Measurements from ENCODE around the gene BMP4. TPM values are rescaled to one million over a fixed set of nuclear protein-coding genes. Genes with fewer than 3 reads are reported as not detected.

Gene BMP4
- total RNA-seq, 6 experiments from 2014 or later: 4.0 to 14.5 (median 4.4) TPM

- TF ChIP-seq, protein P1, sequence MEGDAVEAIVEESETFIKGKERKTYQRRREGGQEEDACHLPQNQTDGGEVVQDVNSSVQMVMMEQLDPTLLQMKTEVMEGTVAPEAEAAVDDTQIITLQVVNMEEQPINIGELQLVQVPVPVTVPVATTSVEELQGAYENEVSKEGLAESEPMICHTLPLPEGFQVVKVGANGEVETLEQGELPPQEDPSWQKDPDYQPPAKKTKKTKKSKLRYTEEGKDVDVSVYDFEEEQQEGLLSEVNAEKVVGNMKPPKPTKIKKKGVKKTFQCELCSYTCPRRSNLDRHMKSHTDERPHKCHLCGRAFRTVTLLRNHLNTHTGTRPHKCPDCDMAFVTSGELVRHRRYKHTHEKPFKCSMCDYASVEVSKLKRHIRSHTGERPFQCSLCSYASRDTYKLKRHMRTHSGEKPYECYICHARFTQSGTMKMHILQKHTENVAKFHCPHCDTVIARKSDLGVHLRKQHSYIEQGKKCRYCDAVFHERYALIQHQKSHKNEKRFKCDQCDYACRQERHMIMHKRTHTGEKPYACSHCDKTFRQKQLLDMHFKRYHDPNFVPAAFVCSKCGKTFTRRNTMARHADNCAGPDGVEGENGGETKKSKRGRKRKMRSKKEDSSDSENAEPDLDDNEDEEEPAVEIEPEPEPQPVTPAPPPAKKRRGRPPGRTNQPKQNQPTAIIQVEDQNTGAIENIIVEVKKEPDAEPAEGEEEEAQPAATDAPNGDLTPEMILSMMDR (IDR thresholded peaks at IDR 0.05): peak; percentile 59
- DNase-seq: no peak
- Mint-ChIP-seq H3K27me3 (ENCODE audit: insufficient read depth) (peaks cover 16% of the 10 kb centered on the region), H3K36me3 (ENCODE audit: low read depth) (no peaks in the 10 kb centered on the region), H3K27ac (no peak overlapping the region; the same call in 1 of the 2 replicates), H3K4me3 (peak overlapping the region; percentile 46; the same call in 1 of the 2 replicates), H3K9me3 (no peaks in the 10 kb centered on the region), H3K4me1 (ENCODE audit: low read depth) (peaks cover 13% of the 10 kb centered on the region; the same call in 1 of the 2 replicates)
Measured at GRCh38 chr14:53963320-53964227, 6.9 kb upstream of the BMP4 start.

DNA sequence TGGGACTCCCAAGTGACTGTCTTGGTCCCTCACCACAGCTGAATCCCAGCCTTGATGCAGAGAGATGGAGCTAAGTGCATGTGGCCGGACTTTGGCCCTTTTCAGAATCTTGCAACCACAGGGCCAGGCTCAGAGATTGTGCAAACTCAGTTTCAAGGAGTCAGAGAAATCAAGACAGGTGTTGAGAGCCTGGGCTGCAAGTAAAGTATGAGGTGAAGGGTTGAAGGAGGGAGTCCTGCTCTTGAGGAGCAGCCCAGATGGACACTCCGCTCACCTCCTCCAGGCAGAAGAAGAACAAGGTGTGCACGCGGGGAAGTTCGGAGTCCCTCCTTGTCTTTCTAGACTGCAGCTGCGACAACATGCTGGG is 6.3 kb upstream of the BMP4 start:
- Mint-ChIP-seq H3K27me3 (ENCODE audit: insufficient read depth) (peaks cover 16% of the 10 kb centered on the region), H3K4me1 (ENCODE audit: low read depth) (peaks cover 13% of the 10 kb centered on the region; the same call in 1 of the 2 replicates), H3K4me3 (no peak overlapping the region; the same call in 1 of the 2 replicates), H3K9me3 (no peaks in the 10 kb centered on the region), H3K36me3 (ENCODE audit: low read depth) (no peaks in the 10 kb centered on the region), H3K27ac (no peak overlapping the region)
- TF ChIP-seq, protein P1 (IDR thresholded peaks at IDR 0.05): no peak
- DNase-seq: no peak

DNA sequence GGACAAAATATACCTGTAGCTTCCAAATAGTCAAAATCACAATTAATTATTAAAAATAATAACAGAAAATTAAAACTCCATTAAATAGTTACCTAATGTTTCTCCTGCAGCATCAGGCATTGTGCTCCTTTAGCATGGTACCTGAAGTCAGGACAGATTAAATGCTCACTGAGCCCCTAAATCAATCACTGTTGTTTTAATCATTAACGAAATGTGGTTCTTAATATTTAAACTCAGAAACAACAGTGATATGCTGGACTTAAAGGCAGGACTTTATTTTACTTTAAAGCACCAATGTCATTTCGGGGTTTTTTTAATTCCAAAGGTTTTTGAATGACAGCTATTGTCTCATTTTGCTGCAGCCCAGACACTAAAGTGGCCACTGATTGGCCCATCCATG is 2.0 kb upstream of the BMP4 start:
- no peak for DNase-seq
- Mint-ChIP-seq H3K36me3 (ENCODE audit: low read depth) (no peaks in the 10 kb centered on the region), H3K27ac (no peak overlapping the region), H3K27me3 (ENCODE audit: insufficient read depth) (peaks cover 36% of the 10 kb centered on the region), H3K9me3 (no peaks in the 10 kb centered on the region), H3K4me3 (no peak overlapping the region), H3K4me1 (ENCODE audit: low read depth) (peaks cover 36% of the 10 kb centered on the region)
- TF ChIP-seq, protein P1 (IDR thresholded peaks at IDR 0.05): no peak

- Mint-ChIP-seq H3K27me3 (ENCODE audit: insufficient read depth) (peaks cover 33% of the 10 kb centered on the region), H3K36me3 (ENCODE audit: low read depth) (no peaks in the 10 kb centered on the region), H3K4me3 (no peak overlapping the region), H3K27ac (no peak overlapping the region), H3K4me1 (ENCODE audit: low read depth) (peaks cover 28% of the 10 kb centered on the region), H3K9me3 (no peaks in the 10 kb centered on the region)
- no peak for DNase-seq
- TF ChIP-seq, protein P1 (IDR thresholded peaks at IDR 0.05): no peak
Measured at GRCh38 chr14:53957739-53958138, 1.1 kb upstream of the BMP4 start.

- Mint-ChIP-seq H3K27ac (no peak overlapping the region), H3K4me3 (peak overlapping the region; percentile 91), H3K9me3 (no peaks in the 10 kb centered on the region), H3K27me3 (ENCODE audit: insufficient read depth) (peaks cover 41% of the 10 kb centered on the region), H3K36me3 (ENCODE audit: low read depth) (peaks cover 12% of the 10 kb centered on the region; the same call in 1 of the 2 replicates), H3K4me1 (ENCODE audit: low read depth) (peaks cover 41% of the 10 kb centered on the region)
- TF ChIP-seq, protein P1 (IDR thresholded peaks at IDR 0.05): no peak
- no peak for DNase-seq
Measured at GRCh38 chr14:53955671-53956426, 776 bp downstream of the BMP4 start.
